ENCODE measurements around the gene ELFN2.
"Not testable (repeated sequence)": the region's sequence is repeated elsewhere in the genome, so short reads cannot be mapped to it uniquely, and the experiment has no call there.

ELFN2 gene, protein sequence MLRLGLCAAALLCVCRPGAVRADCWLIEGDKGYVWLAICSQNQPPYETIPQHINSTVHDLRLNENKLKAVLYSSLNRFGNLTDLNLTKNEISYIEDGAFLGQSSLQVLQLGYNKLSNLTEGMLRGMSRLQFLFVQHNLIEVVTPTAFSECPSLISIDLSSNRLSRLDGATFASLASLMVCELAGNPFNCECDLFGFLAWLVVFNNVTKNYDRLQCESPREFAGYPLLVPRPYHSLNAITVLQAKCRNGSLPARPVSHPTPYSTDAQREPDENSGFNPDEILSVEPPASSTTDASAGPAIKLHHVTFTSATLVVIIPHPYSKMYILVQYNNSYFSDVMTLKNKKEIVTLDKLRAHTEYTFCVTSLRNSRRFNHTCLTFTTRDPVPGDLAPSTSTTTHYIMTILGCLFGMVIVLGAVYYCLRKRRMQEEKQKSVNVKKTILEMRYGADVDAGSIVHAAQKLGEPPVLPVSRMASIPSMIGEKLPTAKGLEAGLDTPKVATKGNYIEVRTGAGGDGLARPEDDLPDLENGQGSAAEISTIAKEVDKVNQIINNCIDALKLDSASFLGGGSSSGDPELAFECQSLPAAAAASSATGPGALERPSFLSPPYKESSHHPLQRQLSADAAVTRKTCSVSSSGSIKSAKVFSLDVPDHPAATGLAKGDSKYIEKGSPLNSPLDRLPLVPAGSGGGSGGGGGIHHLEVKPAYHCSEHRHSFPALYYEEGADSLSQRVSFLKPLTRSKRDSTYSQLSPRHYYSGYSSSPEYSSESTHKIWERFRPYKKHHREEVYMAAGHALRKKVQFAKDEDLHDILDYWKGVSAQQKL

DNA sequence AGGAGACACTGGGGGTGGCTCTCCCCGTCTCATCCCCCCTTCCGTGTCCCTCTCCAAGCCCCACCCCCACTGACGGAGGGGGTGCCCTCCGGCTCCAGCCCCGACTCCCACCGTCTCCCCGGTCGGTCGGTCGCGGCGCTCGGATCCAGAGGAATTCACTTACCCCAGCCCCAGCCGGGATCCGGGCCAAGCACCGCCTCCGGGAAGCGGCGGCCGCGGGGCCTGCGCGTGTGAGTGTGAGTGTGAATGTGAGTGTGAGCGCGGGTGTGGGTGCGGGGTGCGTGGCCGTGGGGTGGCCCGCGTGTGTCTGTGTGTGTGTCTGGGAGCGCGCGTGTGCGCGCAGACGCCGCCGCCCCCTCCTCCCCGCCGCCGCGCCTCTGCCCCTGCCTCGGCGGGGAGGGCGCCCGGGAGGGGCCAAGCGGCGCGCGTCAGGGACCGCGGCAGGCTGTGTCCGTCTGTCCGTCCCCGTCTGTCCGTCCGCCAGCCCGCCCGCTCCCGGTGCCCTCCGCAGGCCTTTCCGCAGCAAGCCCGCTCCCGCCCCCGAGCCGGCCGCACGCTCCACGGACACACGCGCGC lies at the start of gene ELFN2:
Gene ELFN2 (minus strand): TSS at position 345 of the 576 bp plus-strand sequence. CDS start 51,945 bp downstream, outside the sequence.
- peak; percentile 54 for DNase-seq (ENCODE audit: low spot score)

DNA sequence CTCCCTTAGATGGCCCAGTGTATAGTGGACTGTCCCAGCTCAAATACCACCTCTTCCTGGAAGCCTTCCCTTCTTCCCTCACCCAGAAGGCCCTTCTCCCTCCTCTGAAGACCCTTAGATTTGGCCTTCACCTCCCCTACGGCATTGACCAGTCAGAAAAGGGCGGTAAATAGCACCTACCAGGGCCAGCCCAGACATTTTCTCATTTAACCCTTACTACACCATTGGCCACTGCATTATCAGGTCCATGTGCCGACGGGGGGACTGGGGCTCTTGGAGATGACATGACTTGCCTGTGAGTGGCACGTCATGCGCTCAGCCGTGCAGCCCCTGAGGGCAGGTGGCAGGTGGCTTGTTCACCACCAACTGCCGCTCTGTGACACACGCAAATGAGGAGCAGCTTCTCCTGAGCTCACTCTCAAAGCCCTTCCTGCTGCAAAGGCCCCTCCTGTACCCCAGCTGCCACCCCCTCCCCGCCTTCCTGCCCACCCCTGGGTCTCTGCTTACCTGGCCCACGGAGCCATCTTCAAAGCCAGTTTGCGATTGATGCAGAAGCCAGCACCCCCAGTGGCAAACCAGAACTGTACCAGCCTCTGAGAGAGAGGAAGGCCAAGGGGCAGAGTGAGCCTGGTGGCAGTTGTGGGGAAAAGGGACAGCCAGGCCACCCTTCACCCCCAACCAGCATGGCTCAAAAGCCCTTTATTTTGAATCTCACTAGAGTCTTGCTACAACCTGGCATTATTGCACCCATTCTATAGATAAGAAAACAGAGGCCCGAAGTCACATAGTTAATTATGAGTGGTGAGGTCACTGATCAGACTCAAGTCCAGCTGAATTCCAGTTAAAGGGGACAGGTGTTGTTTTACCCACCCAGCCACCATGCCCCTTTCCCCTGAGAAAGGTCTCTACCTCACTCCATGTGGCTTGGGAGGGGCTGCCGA lies 49.4 kb upstream of the ELFN2 start:
- DNase-seq (ENCODE audit: low spot score) = no peak

DNA sequence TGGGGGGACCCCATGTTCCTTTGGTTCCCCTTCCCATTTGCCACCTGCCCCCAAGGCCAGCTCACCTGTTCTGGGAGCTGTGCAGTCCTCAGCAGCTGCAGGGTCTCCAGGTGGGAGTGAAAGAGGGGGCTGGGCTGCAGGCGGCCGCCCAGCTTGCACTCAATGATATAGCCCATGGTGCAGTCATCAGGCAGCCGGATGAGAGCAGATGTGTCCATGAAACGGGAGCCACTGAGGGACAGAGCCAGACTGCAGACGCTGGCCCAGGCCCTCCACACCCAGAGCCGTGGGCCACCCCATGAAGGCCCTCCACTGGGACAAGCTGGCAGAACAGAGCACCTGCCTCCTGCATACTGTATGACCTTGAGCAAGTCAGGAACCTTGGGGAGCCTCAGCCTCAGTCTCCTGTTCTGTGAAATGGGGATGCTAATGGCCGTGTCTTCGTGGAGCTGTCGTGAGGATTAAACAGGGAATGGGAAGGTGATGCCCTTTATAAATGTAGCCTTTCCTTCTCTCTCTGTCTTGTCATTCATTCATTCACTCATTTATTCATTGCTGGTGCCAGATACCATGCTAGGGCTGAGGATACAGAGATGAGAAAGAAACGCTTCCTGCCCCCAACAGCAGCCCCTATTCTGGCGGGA lies 47.3 kb upstream of the ELFN2 start:
- DNase-seq (ENCODE audit: low spot score) = no peak

DNA sequence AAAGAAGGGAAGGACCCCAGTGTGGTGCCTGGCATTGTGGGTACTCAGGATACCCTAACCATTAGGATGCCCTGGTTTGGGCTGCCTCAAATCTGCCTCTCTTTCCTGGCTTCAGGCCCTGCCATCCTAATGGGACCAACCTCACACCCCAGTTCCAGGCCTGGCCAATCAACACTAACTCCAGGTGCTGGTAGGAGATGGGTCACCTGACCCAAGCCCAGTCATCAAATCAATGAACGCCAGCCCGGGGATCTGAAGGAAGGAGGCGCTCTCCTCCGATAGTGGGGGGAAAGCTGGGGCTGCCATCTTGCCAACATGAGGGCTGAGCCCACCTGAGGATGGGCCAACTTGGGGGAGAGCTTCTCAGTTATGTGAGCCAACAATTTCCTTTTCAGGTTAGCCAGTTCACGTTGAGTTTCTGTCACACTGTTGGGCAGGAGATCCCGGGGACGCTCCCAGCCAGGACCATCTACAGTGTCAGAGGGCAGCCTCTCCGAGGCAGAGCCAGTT lies 46.2 kb upstream of the ELFN2 start:
- DNase-seq (ENCODE audit: low spot score) = no peak

DNA sequence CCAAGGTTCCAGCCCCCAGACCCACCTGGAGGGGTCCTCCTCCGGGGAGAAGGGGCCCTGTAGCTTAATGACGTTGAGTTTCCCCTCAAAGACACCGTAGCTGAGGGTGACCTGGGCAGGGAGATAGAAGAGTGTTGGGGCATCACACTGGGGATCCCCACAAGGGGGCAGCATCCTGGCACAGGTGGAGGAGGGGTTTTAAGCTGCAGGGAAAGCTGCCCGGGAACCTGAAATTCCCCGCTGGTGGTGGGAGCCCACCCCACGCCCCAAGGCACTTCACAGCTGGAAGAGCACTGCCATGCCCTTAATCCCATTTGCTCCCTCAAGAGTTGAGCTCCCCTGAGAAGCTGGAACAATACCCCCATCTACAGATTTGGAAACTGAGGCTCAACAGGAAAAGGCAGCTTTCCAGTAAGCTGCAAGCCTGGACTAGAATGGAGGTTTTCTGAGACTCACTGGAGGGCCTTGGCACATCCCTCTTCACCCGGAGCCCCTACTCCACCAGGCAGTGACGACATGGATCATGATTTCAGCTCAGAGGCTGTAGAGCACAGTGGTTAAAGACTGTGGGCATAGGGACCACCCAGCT lies 45.2 kb upstream of the ELFN2 start:
- DNase-seq (ENCODE audit: low spot score) = peak; percentile 63

DNA sequence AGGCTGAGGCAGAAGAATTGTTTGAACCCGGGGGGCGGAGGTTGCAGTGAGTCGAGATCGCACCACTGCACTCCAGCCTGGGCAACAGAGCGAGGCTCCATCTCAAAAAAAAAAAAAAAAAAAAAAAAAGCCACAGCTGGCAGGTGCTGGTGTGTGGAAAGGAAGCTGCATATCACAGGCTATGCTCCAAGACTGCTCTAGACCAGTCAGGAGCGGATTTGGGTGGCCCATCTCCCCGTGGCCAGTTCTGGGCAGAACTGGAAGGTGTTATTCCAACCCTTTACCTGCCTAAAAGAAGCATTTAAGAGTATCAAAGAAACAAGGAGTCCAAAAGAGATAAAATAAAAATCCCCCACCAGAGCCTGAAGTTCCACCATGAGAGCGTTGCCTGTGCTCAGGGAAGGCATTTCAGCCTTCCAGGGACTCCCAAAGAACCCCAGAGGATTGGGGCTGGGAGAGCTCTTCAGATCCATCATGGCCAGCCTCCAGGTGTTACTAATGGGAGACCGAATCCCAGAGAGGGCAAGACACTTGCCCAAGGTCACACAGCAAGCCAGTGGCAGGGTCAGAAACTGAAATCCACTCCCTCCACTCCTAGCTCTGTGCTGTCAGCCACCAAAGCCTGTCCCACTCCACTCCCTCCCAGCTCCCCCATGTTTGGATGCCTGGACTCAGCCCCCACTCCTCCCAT lies 44.6 kb upstream of the ELFN2 start:
- DNase-seq (ENCODE audit: low spot score) = no peak

DNA sequence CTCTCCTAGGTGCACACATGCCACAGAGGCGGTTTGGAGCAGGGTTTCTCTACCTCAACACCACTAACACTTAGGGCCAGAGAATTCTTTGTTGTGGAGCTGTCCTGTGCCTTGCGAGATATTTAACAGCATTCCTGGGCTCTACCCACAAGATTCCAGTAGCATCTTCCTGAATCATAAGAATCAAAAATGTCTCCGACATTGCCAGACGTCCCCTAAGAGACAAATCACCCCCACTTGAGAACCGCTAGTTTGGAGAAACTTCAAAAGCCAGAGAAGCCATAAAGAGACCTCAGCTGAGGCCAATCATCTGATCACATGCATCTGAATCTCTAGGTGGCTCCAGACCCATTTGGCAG lies 42.8 kb upstream of the ELFN2 start:
- DNase-seq (ENCODE audit: low spot score) = no peak

DNA sequence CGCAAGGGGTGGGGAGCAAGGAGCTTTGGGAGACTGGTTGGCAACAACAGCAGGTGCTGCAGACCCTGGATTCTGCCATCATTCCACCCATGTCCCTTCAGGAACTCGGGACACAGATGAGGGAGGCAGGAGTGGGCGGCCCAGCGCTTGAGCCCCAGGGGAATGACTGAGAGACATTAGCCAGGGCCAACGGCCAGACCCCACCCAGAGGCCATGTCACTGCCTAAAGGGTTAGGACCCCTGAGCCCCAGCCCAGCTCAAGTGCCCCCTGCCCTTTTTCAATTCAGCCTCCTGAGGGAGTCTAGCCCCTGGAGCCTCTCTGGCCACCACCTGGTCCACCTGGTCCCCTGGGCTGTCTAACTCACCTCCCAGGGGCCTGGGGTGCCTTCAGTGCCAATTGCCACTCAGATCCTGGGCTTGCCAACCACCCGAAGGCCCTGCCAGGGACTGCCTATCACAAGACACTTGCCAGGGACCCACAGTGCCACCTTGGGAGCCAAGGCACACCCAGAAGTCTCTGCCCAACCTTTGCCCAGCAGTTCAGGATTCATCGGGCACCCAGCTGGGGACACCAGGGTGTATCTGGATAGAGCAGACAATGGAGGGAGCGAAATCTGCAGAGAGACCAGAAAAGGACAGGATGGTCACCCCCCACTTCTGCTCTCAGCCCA lies 42.3 kb upstream of the ELFN2 start:
- no peak for DNase-seq (ENCODE audit: low spot score)

DNA sequence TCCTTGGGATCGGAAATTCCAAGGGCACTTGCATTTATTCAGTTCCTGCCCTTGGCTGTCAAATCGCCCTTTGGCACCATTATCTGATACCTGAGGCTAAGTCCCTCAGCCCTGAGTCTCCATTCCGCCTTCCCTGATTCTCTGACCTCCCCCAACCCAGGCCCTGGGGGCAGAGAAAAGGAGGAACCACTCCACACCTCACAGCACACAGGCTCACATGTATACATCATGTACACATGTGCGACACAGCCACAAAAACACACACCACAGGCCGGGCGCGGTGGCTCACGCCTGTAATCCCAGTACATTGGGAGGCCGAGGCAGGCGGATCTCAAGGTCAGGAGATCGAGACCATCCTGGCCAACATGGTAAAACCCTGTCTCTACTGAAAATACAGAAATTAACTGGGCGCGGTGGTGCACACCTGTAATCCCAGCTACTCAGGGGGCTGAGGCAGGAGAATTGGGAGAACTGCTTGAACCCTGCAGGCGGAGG lies 41.0 kb upstream of the ELFN2 start:
- DNase-seq (ENCODE audit: low spot score) = not testable (repeated sequence)

DNA sequence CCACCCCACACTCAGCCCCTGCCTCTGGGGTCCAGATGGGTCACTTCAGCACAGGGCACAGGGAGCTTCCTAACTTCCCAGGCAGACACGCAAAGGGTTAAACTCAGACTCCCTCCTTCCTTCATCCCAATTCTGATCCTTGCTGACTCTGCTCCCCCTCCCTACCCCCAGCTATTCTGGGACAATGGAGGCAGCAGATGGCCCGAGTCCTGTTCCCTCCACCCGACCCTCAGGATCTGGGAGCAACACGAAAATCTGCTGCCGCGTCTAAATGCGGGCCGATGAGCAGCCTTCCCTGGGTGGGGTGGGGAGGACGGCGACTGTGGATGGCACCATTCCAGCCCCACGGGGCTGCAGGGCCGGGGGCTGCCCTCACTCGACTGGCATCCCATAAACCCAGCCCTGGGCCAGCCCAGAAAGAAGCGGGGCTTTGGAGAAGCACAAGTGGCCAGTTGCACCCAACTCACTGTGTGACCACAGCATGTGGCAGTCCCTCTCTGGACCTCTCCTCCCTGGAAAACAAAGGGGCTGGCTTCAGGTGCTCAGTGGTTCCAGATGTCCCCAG lies 40.2 kb upstream of the ELFN2 start:
- no peak for DNase-seq (ENCODE audit: low spot score)

DNA sequence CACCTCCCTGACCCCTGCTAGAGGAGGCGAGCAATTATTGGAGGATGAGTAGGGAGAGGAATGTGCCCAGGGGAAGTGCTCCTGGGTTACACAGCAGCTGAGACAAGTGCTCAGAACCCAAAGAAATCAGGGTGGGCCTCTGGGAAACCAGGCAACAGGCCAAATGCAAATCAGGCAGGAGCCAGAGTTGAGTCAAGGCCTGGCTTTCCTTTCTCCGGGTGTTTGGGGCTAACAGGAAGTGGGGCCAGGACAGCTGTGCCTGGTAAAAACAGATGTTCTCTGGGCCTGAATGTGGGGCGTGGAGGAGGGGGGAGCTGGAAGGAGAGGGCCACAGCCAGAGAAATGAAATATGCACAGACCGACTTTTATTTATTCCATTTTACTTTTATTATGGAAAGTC lies 36.9 kb upstream of the ELFN2 start:
- DNase-seq (ENCODE audit: low spot score) = no peak

DNA sequence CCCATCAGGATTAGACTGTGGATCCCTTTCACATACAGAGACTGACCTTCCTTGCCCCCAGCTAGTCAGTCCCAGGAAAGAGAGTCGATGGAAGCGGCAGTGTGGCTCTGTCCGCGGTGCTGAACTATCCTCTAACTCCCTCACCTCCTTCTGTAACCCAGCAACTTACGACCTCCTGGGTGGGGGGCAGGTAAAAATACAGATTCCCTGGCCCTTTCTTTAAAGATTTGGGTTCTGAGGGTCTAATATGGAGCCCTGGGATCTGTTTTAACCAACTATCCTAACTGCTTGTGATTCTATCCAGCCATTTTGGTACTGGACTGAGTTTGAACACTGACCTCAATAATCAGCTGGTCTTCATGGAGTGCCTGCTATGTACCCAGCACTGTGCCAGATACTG lies 35.7 kb upstream of the ELFN2 start:
- DNase-seq (ENCODE audit: low spot score) = no peak

DNA sequence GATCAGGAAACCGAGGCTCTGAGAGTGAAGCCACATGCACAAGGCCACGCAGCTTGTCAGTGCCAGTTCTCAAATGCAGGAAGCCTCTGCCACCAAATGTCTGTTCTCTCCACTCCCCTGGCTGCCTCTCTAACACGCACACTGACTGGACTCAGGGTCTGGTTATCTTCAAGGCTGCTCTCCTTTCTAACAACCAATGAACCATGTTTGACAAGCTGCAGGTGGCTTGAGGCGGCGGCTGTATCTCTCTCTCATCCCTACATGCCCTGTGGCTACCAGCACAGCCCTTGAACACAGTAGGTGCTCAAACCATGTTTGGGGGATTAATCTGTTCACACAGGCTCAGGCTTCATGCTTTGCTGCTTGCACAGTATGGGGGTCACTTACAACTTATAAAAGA lies 35.2 kb upstream of the ELFN2 start:
- DNase-seq (ENCODE audit: low spot score) = no peak

DNA sequence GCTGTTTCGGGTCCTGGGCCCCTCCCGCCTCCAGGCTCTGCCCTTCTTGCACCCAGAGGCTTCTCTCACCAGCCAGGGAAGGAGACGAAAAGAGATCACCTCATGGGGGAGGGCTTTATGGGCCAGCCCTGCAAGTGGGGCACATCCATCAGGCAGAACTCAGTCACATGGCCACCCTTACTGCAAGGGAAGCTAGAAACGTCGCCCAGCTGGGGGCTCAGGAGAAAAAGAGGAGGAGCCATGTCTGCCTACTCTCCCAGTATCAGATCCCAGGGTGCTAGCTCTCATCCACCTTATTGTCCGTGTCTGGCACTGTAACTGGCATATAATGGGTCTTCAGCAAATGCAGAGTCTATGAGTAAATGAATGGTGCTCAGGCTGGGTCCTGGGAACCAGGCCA lies 34.7 kb upstream of the ELFN2 start:
- DNase-seq (ENCODE audit: low spot score) = no peak

DNA sequence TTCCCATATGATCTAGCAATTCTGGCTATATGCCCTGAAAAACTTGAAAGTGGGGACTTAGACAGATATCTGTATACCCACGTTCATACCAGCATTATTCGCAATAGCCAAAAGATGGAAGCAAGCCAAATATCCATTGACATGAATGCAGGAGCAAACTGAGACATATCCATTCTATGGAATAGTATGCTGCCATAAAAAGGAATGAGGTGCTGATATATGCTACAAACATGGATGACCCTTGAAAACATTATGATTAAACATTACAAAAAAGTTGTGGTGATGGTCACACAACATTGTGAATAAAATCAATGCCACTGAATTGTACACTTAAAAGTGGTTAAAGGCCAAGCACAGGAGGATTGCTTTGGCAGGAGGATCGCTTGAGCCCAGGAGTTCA lies 33.4 kb upstream of the ELFN2 start:
- DNase-seq (ENCODE audit: low spot score) = no peak

DNA sequence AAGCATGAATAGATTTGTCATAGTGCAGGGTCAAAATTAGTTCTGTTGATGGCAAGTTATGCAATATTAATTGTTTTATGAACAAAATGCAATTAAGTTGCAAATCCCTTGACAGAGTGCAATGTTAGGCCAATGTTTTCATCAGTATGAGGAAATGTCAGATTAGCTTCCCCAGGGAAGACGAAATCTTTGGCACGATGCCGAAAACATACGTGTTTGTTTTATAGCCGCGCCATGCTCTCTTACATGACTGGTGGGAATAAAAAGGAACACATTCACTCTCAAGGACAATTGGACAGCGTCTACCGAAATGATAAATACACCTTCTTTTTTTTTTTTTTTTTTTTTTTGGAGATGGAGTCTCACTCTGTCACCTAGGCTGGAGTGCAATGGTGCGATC lies 31.9 kb upstream of the ELFN2 start:
- DNase-seq (ENCODE audit: low spot score) = no peak

DNA sequence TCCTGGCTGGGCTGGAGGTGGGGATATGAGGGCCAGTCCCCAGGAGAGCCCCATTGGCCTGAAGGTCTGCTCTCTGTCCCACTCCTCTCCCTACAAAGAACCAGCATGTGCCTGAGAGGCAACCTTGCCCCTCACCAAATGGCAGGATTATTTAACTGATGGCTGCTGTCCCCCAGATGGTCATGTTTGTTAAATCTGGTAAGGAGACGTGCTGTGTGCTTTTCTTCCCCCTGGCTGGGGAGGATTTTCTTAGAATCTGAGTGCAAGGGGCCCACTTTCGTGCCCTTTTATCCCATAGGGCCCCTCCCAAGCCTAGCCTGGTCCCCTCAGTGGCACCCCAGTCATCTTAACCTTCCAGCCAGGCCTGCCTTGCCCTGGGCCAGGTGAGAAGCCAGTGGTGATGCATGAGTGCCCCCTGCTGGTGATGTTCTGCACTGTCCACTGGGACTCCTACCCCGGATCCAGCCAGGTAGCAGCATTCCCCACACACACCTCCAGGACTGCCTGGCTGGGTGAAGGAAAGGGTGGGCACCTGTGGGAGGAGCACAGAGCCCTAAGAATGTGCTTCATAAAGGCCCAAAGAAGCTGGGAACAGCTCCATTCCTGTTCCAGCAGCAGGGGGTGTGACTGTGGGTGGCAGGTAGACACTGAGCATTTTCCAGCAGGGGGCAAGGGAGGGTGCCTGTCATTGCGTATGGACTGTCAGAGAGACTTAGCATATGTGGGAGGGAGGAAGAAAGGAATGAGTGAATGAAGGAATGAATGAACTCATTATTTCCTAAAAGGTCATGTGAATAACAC lies 30.0 kb upstream of the ELFN2 start:
- peak; percentile 80 for DNase-seq (ENCODE audit: low spot score)

DNA sequence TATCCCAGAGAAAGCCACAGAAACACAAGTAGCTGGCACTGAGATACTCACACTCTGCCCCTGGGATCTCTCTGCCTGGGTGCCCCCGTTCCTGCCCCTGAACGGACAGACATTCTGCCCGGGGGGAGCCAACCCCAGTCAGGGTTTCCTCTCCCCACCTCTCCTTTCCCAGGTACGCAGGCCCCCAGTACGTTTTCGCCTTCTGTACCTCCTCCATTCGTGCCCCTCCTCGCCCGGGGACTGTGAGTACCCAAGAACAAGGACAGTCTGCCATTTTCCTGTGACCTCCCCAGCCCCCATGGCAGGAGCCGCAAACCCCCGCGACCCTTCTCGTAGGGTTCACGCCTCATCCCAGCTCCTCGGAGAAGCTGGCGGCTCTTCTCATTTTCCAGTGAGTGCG lies 29.1 kb upstream of the ELFN2 start:
- DNase-seq (ENCODE audit: low spot score) = no peak

Measured in AG08396 (cell line).